Bone marrow (tissue), 2 donors: ENCODE measurements around the gene MUC4.
"Not testable (repeated sequence)": the region's sequence is repeated elsewhere in the genome, so short reads cannot be mapped to it uniquely, and the experiment has no call there.

ENCODE experiments used
- DNase-seq, 2 donors: peaks; one replicate each; lab custom pipeline; 2025; lab: John Stamatoyannopoulos, UW

Gene MUC4

DNA sequence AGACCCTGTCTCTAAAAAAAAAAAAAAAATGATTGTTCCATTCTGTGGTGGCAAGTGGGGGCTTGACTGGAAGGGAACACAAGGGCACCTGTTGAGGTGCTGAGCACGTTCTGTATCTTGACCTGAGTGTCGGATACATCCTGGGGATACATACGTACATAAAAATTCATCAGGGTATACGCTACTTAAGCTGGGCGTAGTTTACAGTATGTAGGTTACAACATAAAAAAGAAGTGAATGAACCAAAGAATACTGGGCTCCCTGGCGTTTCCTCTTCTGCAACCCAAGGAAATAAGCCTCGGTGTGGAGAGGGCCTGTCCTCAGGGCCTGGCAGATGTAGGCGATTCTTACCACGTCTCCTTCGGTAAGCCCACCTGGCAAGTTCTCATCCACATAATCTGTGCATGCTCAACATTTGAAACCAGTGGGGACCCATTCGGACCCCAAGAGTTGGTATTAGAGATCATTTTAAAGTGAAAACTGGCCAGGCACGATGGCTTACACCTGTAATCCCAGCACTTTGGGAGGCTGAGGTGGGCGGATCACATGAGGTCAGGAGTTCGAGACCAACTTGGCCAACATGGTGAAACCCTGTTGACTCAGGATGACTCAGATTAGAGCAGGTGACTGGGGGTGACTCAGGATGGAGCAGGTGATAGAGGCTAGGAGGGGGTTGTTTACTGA, 96.0 kb downstream of the MUC4 start:
- DNase-seq, result no peak

- DNase-seq, result no peak
These were observed 96.6 kb downstream of the MUC4 start for GRCh38 chr3:195715134-195715533.

DNA sequence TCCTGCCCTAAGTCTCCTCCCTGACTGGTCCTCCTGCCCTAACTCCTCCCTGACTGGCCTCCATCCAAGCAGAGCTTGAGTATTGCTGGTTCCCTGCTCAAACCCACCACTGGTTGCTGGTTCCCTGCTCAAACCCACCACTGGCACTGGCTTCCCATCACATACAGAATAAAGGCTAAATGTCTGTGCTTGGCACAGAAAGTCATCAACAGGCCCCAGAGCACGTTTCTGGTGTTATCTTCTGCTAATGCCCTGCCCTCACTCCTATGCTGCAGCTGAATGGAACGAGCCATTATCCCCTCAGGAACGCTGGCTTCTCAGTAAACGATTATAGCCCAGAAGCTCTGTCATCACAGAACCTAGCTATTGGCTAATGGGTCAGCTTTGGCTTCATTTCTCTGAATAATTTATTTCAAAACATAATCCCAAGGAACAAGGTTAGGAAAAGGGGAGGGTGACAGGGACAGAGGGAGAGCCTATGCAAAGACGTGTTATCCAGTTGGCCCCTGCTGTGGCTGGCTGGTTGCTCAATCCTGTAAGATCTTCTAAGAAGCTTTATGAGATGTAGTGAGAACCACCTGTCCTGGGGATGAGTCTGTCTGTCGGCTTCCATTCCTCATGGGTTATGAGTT, 97.2 kb downstream of the MUC4 start:
- no peak for DNase-seq

DNA sequence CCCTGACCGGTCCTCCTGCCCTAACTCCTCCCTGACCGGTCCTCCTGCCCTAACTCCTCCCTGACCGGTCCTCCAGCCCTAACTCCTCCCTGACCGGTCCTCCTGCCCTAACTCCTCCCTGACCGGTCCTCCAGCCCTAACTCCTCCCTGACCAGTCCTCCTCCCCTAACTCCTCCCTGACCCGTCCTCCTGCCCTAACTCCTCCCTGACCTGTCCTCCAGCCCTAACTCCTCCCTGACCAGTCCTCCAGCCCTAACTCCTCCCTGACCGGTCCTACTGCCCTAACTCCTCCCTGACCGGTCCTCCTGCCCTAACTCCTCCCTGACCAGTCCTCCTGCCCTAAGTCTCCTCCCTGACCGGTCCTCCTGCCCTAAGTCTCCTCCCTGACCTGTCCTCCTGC, 98.6 kb downstream of the MUC4 start:
- DNase-seq, result not testable (repeated sequence)

- DNase-seq, result not testable (repeated sequence)
These were observed 99.2 kb downstream of the MUC4 start for GRCh38 chr3:195712535-195712910.

DNA sequence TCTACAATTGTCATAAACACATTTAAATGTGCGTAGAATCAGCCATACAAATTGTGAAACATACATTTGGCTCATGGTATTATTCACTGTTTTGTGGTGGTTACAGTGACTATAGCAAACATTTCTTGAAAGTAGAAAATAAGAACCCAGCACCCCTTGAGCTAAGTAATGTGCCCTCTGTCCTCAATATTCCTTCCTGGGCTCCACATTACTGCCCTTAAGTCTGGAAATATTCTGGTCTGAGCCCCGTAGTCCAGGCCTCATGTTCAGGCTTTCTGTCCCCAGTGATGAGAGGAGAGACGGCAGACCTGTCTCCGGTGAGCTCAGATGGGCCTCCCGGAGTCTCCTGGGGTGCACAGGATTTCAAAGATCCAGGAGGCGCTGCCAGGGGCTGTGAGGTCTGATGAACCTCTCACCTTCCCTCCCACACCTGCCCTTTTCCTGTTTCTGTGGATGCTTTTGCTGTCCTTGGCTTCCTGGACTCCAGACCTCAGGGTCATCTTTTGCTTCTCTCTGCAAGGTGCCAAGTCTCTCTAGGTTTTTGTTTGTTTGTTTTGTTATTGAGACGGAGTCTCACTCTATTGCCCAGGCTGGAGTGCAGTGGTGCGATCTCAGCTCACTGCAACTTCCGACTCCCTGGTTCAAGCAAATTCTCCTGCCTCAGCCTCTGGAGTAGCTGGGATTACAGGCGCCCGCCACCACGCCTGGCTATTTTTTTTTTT, 99.8 kb downstream of the MUC4 start:
- DNase-seq, result no peak

DNA sequence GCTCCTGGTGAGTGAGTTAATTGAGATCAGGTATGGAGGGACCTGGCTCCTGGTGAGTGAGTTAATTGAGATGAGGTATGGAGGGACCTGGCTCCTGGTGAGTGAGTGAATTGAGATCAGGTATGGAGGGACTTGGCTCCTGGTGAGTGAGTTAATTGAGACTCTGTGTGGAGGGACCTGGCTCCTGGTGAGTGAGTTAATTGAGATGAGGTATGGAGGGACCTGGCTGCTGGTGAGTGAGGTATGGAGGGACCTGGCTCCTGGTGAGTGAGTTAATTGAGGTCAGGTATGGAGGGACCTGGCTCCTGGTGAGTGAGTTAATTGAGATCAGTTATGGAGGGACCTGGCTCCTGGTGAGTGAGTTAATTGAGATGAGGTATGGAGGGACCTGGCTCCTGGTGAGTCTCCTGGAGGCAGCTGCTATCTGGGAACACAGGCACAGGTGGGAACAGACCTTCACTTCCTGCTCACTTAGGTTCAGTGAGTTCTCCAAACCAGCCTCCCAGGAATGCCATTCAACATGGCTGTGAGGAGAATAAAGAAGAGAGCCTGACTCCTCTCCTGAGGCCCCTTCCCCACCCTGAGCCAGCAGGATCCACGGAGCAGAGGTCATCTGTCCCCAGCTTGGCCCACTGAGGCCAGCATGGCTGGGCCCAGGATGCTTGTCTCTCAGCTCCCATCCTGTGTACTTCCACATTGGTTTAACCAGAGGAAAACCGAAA, 100.5 kb downstream of the MUC4 start:
- DNase-seq, result not testable (repeated sequence)

DNA sequence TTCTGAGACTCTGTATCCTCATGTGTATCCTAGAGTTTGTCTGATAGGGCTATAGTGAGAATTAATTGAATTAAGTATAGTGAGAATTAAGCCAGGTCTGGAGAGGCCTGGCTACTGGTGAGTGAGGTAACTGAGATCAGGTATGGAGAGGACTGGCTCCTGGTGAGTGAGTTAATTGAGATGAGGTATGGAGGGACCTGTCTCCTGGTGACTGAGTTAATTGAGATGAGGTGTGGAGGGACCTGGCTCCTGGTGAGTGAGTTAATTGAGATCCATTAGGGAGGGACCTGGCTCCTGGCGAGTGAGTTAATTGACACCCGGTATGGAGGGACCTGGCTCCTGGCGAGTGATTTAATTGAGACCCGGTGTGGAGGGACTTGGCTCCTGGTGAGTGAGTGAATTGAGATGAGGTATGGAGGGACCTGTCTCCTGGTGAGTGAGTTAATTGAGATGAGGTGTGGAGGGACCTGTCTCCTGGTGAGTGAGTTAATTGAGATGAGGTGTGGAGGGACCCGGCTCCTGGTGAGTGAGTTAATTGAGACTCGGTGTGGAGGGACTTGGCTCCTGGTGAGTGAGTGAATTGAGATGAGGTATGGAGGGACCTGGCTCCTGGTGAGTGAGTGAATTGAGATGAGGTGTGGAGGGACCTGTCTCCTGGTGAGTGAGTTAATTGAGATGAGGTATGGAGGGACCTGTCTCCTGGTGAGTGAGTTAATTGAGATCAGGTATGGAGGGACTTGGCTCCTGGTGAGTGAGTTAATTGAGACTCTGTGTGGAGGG, 101.4 kb downstream of the MUC4 start:
- not testable (repeated sequence) for DNase-seq

GRCh38 chr3:195709676-195710085, 102.0 kb downstream of the MUC4 start:
- DNase-seq, result no peak

GRCh38 chr3:195708626-195709481, 102.9 kb downstream of the MUC4 start:
- DNase-seq, result no peak

DNA sequence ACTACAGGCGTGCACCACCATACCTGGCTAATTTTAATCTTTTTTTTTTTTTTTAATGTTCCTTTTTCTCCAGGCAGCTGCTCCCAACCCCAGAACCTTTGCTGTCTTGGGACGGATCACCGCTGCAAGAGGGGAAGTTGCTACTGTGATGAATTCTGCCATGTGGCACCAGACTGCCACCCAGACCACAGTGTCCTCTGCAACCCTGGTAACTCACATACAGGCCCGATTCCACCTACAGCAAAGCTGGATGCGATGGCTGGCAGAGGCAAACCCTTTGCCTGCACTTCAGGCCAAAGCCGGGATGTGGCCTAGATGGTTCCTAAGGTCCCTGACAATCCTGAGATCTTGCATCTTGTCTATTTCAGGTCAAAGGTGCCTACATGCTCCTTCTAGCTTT, 103.7 kb downstream of the MUC4 start:
- no peak for DNase-seq

- no peak for DNase-seq
These were observed 106.4 kb downstream of the MUC4 start for GRCh38 chr3:195705081-195705991.

- no peak for DNase-seq
These were observed 107.2 kb downstream of the MUC4 start for GRCh38 chr3:195704433-195704999.

DNA sequence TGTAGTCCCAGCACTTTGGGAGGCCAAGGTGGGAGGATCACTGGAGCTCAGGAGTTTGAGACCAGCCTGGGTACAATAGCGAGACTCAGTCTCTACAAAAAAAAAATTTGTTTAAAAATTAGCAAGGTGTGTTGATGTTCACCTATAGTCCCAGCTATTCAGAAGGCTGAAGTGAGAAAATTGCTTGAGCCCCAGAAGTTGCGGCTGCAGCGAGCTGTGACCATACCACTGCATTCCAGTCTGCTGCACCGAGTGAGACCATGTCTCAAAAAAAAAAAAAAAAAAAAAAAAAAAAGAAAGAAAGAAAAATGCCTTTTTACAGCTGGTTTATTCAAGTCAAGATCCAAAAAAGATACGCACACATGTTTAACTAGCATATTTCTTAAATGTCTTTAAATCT, 108.0 kb downstream of the MUC4 start:
- DNase-seq, result no peak

- no peak for DNase-seq
These were observed 110.5 kb downstream of the MUC4 start for GRCh38 chr3:195701042-195701915.

DNA sequence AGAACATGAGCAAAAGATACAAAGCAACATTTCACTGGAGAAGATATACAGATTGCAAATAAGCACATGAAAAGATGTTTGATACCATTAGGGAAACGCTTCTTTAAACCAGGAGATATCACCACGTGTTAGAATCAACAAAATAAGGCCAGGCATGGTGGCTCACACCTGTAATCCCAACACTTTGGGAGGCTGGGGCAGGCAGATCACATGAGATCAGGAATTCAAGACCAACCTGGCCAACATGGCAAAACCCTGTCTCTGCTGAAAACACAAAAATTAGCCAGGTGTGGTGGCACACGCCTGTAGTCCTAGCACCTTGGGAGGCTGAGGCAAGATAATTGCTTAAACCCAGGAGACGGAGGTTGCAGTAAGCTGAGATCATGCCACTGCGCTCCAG, 111.4 kb downstream of the MUC4 start:
- no peak for DNase-seq

DNA sequence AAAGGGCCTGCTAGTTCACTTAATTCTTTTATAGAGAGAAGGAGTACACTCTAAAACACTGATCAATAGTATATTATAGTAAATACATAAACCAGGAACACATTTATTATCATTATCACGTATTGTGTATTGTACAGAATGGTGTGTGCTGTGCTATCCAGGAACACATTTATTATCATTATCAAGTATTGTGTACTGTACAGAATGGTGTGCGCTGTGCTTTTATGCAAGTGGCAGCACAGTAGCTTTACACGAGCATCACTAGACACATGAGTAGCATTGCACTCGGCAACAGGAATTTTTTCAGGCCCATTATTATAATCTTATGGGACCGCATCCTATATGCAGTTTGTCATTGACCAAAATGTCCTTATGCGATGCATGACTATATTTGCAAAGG, 111.9 kb downstream of the MUC4 start:
- no peak for DNase-seq

- no peak for DNase-seq
These were observed 112.3 kb downstream of the MUC4 start for GRCh38 chr3:195699388-195699771.
